ENCODE measurements around the gene MEGF8. TPM values are rescaled to one million over a fixed set of nuclear protein-coding genes. Genes with fewer than 3 reads are reported as not detected.

Gene MEGF8
- total and polyA plus RNA-seq, 9 of the 15 experiments (the other 6 are each of a cell fraction or from before 2014, with no cell fraction given), result 0.28 to 13.1 (median 3.0) TPM

DNA sequence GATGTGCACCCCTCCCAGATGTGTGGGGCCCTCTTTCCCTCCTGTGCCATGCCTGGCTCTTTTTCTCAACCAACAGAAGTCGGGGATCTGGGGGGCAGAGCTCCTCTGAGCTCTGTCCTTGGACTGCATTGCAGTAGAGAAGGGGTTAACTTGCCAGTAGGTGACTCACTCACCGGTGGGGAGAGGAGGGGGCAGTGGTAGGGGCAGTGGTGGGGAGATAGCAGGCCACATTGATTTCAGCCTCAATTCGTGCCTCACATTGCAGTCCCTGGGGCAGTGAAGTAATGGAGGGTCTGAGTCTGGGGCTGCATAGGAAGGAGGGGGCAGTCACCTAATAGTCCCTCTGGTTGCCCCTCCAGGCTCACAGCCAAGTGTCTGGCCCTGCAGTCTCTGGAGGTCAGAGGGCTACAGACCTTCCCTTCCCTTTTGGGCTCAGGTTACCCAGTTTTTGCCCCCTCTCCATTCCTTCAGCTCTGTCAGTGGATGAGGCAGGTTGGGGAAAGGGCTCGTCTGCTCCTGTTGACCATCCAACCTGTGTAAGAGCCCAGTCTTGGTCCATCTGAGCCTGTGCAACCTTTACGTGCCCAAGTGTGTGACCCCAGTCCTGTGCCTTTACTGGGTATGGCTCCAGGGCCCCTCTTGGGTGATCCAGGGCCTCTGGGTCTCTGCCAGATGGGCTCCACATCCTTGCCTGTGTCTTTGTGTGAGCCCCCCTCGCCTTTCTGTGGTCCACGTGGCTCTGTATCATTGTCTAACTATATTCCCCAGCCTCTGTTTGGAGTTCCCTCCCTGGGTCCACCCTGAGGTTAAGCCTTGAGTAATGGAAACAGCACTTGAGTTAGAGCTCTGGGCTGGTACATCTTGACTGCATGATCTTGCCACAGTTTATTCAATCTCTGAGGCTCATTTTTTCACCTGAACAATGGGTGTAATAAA, 43.3 kb upstream of the MEGF8 start (continued):
- TF ChIP-seq ARID3A (IDR thresholded peaks at IDR 0.05; ENCODE audit: borderline replicate concordance, low read depth, low read length) (no peak), ZZZ3 (IDR thresholded peaks at IDR 0.05) (no peak), POLR2G (IDR thresholded peaks at IDR 0.05; ENCODE audit: low read depth, low read length) (no peak), ZNF134 (CRISPR knock-in tag; conservative IDR thresholded peaks at IDR 0.05) (no peak), TCF7L2 (IDR thresholded peaks at IDR 0.05; ENCODE audit: low read depth, low read length) (no peak), FOS (IDR thresholded peaks at IDR 0.05; ENCODE audit: extremely low read depth, insufficient read length) (peak; percentile 37), ZNF830 (CRISPR knock-in tag; IDR thresholded peaks at IDR 0.05) (no peak), MBD1 (CRISPR knock-in tag; IDR thresholded peaks at IDR 0.05) (no peak), CCNT2 (IDR thresholded peaks at IDR 0.05; ENCODE audit: borderline replicate concordance, extremely low read depth, insufficient read length, low read depth, low read length) (no peak), TOE1 (IDR thresholded peaks at IDR 0.05; ENCODE audit: borderline replicate concordance) (0 out of 2 replicates have a peak, but pooled peaks have one; percentile 30), TOE1 (CRISPR knock-in tag; IDR thresholded peaks at IDR 0.05; ENCODE audit: borderline replicate concordance, low read depth) (no peak), NCOA4 (IDR thresholded peaks at IDR 0.05; ENCODE audit: partially characterized antibody) (no peak), YBX1 (IDR thresholded peaks at IDR 0.05) (no peak)
- TF ChIP-seq, protein P1, sequence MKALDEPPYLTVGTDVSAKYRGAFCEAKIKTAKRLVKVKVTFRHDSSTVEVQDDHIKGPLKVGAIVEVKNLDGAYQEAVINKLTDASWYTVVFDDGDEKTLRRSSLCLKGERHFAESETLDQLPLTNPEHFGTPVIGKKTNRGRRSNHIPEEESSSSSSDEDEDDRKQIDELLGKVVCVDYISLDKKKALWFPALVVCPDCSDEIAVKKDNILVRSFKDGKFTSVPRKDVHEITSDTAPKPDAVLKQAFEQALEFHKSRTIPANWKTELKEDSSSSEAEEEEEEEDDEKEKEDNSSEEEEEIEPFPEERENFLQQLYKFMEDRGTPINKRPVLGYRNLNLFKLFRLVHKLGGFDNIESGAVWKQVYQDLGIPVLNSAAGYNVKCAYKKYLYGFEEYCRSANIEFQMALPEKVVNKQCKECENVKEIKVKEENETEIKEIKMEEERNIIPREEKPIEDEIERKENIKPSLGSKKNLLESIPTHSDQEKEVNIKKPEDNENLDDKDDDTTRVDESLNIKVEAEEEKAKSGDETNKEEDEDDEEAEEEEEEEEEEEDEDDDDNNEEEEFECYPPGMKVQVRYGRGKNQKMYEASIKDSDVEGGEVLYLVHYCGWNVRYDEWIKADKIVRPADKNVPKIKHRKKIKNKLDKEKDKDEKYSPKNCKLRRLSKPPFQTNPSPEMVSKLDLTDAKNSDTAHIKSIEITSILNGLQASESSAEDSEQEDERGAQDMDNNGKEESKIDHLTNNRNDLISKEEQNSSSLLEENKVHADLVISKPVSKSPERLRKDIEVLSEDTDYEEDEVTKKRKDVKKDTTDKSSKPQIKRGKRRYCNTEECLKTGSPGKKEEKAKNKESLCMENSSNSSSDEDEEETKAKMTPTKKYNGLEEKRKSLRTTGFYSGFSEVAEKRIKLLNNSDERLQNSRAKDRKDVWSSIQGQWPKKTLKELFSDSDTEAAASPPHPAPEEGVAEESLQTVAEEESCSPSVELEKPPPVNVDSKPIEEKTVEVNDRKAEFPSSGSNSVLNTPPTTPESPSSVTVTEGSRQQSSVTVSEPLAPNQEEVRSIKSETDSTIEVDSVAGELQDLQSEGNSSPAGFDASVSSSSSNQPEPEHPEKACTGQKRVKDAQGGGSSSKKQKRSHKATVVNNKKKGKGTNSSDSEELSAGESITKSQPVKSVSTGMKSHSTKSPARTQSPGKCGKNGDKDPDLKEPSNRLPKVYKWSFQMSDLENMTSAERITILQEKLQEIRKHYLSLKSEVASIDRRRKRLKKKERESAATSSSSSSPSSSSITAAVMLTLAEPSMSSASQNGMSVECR (CRISPR knock-in tag; IDR thresholded peaks at IDR 0.05), result no peak

Measured in K562 (cell line).